ENCODE results near the gene BRSK2.

BRSK2 gene

GRCh38 chr11:1375955-1376258 lies 13.8 kb upstream of the BRSK2 start:
- no peak for TF ChIP-seq CTCF (IDR thresholded peaks at IDR 0.05)

GRCh38 chr11:1377231-1377780 lies 12.4 kb upstream of the BRSK2 start:
- no peak for TF ChIP-seq CTCF (IDR thresholded peaks at IDR 0.05)

GRCh38 chr11:1381793-1382425 lies 7.8 kb upstream of the BRSK2 start:
- TF ChIP-seq CTCF (IDR thresholded peaks at IDR 0.05): no peak

GRCh38 chr11:1382429-1382828 lies 7.3 kb upstream of the BRSK2 start:
- no peak for TF ChIP-seq CTCF (IDR thresholded peaks at IDR 0.05)

- TF ChIP-seq CTCF (IDR thresholded peaks at IDR 0.05): no peak
These were observed 6.7 kb upstream of the BRSK2 start for GRCh38 chr11:1382831-1383607.

- TF ChIP-seq CTCF (IDR thresholded peaks at IDR 0.05): no peak
These were observed 5.3 kb upstream of the BRSK2 start for GRCh38 chr11:1384199-1384970.

- no peak for TF ChIP-seq CTCF (IDR thresholded peaks at IDR 0.05)
These were observed 2.2 kb upstream of the BRSK2 start for GRCh38 chr11:1387521-1387920.
